PFSK-1 (cell line): ENCODE data around the gene SEC14L5.

Experiments used
- SIN3A ChIP-seq: IDR thresholded peaks from 2 replicates; pipeline ENCODE4 v1.6.1; 2012; ENCODE audit warnings: mild to moderate bottlenecking, low read length, moderate library complexity, borderline replicate concordance; ENCODE audit not compliant: insufficient read depth
- TAF1 ChIP-seq: IDR thresholded peaks from 2 replicates; pipeline ENCODE4 v1.6.1; 2012; ENCODE audit warnings: low read length, control low read depth, borderline replicate concordance; ENCODE audit not compliant: insufficient read depth

DNA sequence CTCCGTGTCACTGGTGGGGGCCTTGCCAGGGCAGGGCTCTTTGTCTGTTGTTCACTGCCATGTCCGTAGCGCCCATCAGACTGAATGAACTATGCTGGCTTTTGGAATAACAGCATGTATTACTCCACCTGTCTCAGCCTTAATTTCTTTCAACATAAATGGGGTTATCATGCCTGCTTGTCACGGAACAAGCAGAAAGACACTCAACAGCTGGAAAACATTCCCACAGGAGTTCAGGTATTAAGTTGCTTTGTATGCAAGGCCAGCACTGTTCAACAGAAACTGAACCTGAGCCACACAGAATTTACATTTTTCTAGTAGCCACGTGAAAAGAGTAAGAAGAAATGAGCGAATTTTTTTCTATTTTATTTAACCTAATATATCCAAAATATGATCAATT lies 34.3 kb upstream of the SEC14L5 start:
- TF ChIP-seq TAF1: no peak
- no peak for TF ChIP-seq SIN3A
